ENCODE data around the gene SLC7A8.

Gene SLC7A8

GRCh38 chr14:23151342-23151741 is 32.1 kb downstream of the SLC7A8 start:
- in situ Hi-C loops (cut with HindIII; ENCODE audit: low pct_ligation_motif_present, low sequenced_read_pairs), result no loop called here
- Histone ChIP-seq H3K27me3 (replicated peaks) (peaks cover 3% of the 10 kb centered on the region), H3K27ac (no peak overlapping the region), H3K36me3 (replicated peaks) (no peaks in the 10 kb centered on the region), H3K4me3 (ENCODE audit: low read depth, low read length) (no peak overlapping the region)
- no peak for DNase-seq
- TF ChIP-seq CTCF (IDR thresholded peaks at IDR 0.05; ENCODE audit: low read depth, low read length, missing control alignments), result no peak

- Histone ChIP-seq H3K36me3 (replicated peaks) (no peaks in the 10 kb centered on the region), H3K27ac (no peak overlapping the region), H3K4me3 (ENCODE audit: low read depth, low read length) (no peak overlapping the region), H3K27me3 (replicated peaks) (peaks cover 3% of the 10 kb centered on the region)
- no peak for DNase-seq
- no peak for TF ChIP-seq CTCF (IDR thresholded peaks at IDR 0.05; ENCODE audit: low read depth, low read length, missing control alignments)
- in situ Hi-C loops (cut with HindIII; ENCODE audit: low pct_ligation_motif_present, low sequenced_read_pairs), result no loop called here
Observed at GRCh38 chr14:23149745-23150144, 33.7 kb downstream of the SLC7A8 start.

GRCh38 chr14:23148591-23149249 is 34.7 kb downstream of the SLC7A8 start:
- TF ChIP-seq CTCF (IDR thresholded peaks at IDR 0.05; ENCODE audit: low read depth, low read length, missing control alignments), result no peak
- H3K4me3 ChIP-seq (ENCODE audit: low read depth, low read length), result no peak overlapping the region
- in situ Hi-C loops (cut with HindIII; ENCODE audit: low pct_ligation_motif_present, low sequenced_read_pairs), result no loop called here
- H3K36me3 ChIP-seq (replicated peaks), result no peaks in the 10 kb centered on the region
- DNase-seq, result no peak
- H3K27ac ChIP-seq, result no peak overlapping the region
- H3K27me3 ChIP-seq (replicated peaks), result peaks cover 4% of the 10 kb centered on the region

- H3K4me3 ChIP-seq (ENCODE audit: low read depth, low read length), result no peak overlapping the region
- no peak for TF ChIP-seq CTCF (IDR thresholded peaks at IDR 0.05; ENCODE audit: low read depth, low read length, missing control alignments)
- DNase-seq, result no peak
- peaks cover 6% of the 10 kb centered on the region for H3K27me3 ChIP-seq (replicated peaks)
- no peak overlapping the region for H3K27ac ChIP-seq
- in situ Hi-C loops (cut with HindIII; ENCODE audit: low pct_ligation_motif_present, low sequenced_read_pairs), result no loop called here
- H3K36me3 ChIP-seq (replicated peaks), result no peaks in the 10 kb centered on the region
Observed at GRCh38 chr14:23147676-23148075, 35.8 kb downstream of the SLC7A8 start.

GRCh38 chr14:23146980-23147379 is 36.5 kb downstream of the SLC7A8 start:
- in situ Hi-C loops (cut with HindIII; ENCODE audit: low pct_ligation_motif_present, low sequenced_read_pairs), result no loop called here
- Histone ChIP-seq H3K27ac (no peak overlapping the region), H3K36me3 (replicated peaks) (no peaks in the 10 kb centered on the region), H3K27me3 (replicated peaks) (peaks cover 8% of the 10 kb centered on the region), H3K4me3 (ENCODE audit: low read depth, low read length) (no peak overlapping the region)
- no peak for DNase-seq
- no peak for TF ChIP-seq CTCF (IDR thresholded peaks at IDR 0.05; ENCODE audit: low read depth, low read length, missing control alignments)

- TF ChIP-seq CTCF (IDR thresholded peaks at IDR 0.05; ENCODE audit: low read depth, low read length, missing control alignments), result no peak
- DNase-seq, result no peak
- in situ Hi-C loops (cut with HindIII; ENCODE audit: low pct_ligation_motif_present, low sequenced_read_pairs), result no loop called here
- Histone ChIP-seq H3K4me3 (ENCODE audit: low read depth, low read length) (no peak overlapping the region), H3K27ac (no peak overlapping the region), H3K27me3 (replicated peaks) (peaks cover 8% of the 10 kb centered on the region), H3K36me3 (replicated peaks) (no peaks in the 10 kb centered on the region)
Observed at GRCh38 chr14:23146351-23146910, 37.0 kb downstream of the SLC7A8 start.
